ENCODE data around the gene LEMD3.
"Not testable (repeated sequence)": the region's sequence is repeated elsewhere in the genome, so short reads cannot be mapped to it uniquely, and the experiment has no call there.

DNA sequence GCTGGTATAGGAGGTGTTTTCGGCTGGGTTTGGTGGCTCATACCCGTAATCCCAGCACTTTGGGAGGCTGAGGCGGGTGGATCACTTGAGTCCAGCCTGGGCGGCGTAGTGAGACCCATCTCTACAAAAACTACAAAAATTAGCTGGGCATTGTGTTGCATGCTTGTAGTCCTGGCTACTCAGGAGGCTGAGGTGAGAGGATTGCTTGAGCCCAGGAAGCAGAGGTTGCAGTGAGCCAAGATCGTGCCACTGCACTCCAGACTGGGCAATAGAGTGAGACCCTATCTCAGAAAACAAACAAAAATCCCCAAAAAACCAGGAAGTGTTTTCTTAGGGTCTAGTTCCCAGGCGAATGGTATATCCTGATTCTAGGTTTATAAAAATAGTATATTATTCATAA lies 116.1 kb downstream of the LEMD3 start:
- TF ChIP-seq, protein P1, sequence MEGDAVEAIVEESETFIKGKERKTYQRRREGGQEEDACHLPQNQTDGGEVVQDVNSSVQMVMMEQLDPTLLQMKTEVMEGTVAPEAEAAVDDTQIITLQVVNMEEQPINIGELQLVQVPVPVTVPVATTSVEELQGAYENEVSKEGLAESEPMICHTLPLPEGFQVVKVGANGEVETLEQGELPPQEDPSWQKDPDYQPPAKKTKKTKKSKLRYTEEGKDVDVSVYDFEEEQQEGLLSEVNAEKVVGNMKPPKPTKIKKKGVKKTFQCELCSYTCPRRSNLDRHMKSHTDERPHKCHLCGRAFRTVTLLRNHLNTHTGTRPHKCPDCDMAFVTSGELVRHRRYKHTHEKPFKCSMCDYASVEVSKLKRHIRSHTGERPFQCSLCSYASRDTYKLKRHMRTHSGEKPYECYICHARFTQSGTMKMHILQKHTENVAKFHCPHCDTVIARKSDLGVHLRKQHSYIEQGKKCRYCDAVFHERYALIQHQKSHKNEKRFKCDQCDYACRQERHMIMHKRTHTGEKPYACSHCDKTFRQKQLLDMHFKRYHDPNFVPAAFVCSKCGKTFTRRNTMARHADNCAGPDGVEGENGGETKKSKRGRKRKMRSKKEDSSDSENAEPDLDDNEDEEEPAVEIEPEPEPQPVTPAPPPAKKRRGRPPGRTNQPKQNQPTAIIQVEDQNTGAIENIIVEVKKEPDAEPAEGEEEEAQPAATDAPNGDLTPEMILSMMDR (IDR thresholded peaks at IDR 0.05): not testable (repeated sequence)
- not testable (repeated sequence) for TF ChIP-seq POLR2A (IDR thresholded peaks at IDR 0.05)
